GM23338 (cell line): ENCODE results near the gene ERMARD. TPM values are rescaled to one million over a fixed set of nuclear protein-coding genes. Genes with fewer than 3 reads are reported as not detected.

Experiments used
- ATAC-seq: fragments of 200-7000 bp; cut with Tn5 transposase; 3 replicates; pipeline ENCODE4 v1.9.1; 2020
- DNase-seq: peaks from one replicate; pipeline ENCODE4 v3.0.0-alpha.2; 2015; ENCODE audit warnings: low spot score
- H2AFZ ChIP-seq: fragments of 200-600 bp; sonication (generic); 2 replicates; pipeline ENCODE4 v1.8.0; 2016; ENCODE audit warnings: antibody characterized with exemption, mild to moderate bottlenecking, moderate library complexity
- H3F3A ChIP-seq: fragments of 200-600 bp; sonication (generic); replicated peaks from 2 replicates; pipeline ENCODE4 v1.8.0; 2017; ENCODE audit warnings: antibody characterized with exemption, mixed run types, low read depth
- H3K27ac ChIP-seq: fragments of 200-600 bp; sonication (generic); 2 replicates; pipeline ENCODE4 v1.6.1; 2016; ENCODE audit warnings: low read depth
- H3K27me3 ChIP-seq: fragments of 200-600 bp; sonication (generic); 2 replicates; pipeline ENCODE4 v1.8.0; 2016; ENCODE audit warnings: mild to moderate bottlenecking, mixed run types, moderate library complexity; ENCODE audit not compliant: insufficient read depth
- H3K36me3 ChIP-seq: fragments of 200-600 bp; sonication (generic); 2 replicates; pipeline ENCODE4 v1.8.0; 2016; ENCODE audit warnings: mild to moderate bottlenecking; ENCODE audit not compliant: insufficient read depth
- H3K4me1 ChIP-seq: fragments of 200-600 bp; sonication (generic); 2 replicates; pipeline ENCODE4 v1.8.0; 2016; ENCODE audit warnings: mild to moderate bottlenecking, moderate library complexity; ENCODE audit not compliant: insufficient read depth
- H3K4me2 ChIP-seq: fragments of 200-600 bp; sonication (generic); 2 replicates; pipeline ENCODE4 v1.7.1; 2017; ENCODE audit warnings: mixed run types
- H3K4me3 ChIP-seq: fragments of 200-600 bp; sonication (generic); 2 replicates; pipeline ENCODE4 v1.6.1; 2016; ENCODE audit warnings: mixed run types
- H3K79me2 ChIP-seq: fragments of 200-600 bp; sonication (generic); replicated peaks from 2 replicates; pipeline ENCODE4 v1.8.0; 2017; ENCODE audit warnings: mild to moderate bottlenecking; ENCODE audit not compliant: insufficient read depth
- H3K9me2 ChIP-seq: fragments of 200-600 bp; sonication (generic); 2 replicates; pipeline ENCODE4 v1.8.0; 2017; ENCODE audit not compliant: insufficient read depth
- H4K20me1 ChIP-seq: fragments of 200-600 bp; sonication (generic); replicated peaks from 2 replicates; pipeline ENCODE4 v1.8.0; 2017; ENCODE audit warnings: mild to moderate bottlenecking; ENCODE audit not compliant: insufficient read depth
- H3K27ac Mint-ChIP-seq: 2 replicates; pipeline ENCODE4 v1.8.0; 2020; ENCODE audit warnings: inconsistent platforms, mild to moderate bottlenecking, moderate library complexity, mixed read lengths
- H3K27me3 Mint-ChIP-seq: 3 replicates; pipeline ENCODE4 v1.8.0; 2022; ENCODE audit warnings: low read depth, mild to moderate bottlenecking, moderate library complexity, mixed read lengths, inconsistent platforms; ENCODE audit not compliant: insufficient read depth, poor library complexity
- H3K36me3 Mint-ChIP-seq: 3 replicates; pipeline ENCODE4 v1.8.0; 2021; ENCODE audit warnings: low read depth, mild to moderate bottlenecking, inconsistent platforms, moderate library complexity, mixed read lengths
- H3K4me1 Mint-ChIP-seq: 3 replicates; pipeline ENCODE4 v1.8.0; 2020; ENCODE audit warnings: mild to moderate bottlenecking, inconsistent platforms, mixed read lengths
- H3K4me3 Mint-ChIP-seq: 3 replicates; pipeline ENCODE4 v1.8.0; 2021; ENCODE audit warnings: moderate library complexity, mild to moderate bottlenecking, inconsistent platforms, mixed read lengths
- H3K9me3 Mint-ChIP-seq: 3 replicates; pipeline ENCODE4 v1.8.0; 2020; ENCODE audit warnings: moderate library complexity, mild to moderate bottlenecking, inconsistent platforms, mixed read lengths
- CREB1 ChIP-seq: fragments of 250-450 bp; sonication (Bioruptor Pico); IDR thresholded peaks from 2 replicates; pipeline ENCODE4 v1.5.0; 2020; ENCODE audit warnings: low read depth, mild to moderate bottlenecking, moderate library complexity
- CTCF ChIP-seq, 2 experiments: fragments of 200-600 bp in 1 of 2; sonication (generic) in 1 of 2; conservative IDR thresholded peaks; 2 replicates each; pipeline versions ENCODE4 v1.5.1 to v1.6.1; 2016 to 2017; ENCODE audit warnings: antibody characterized with exemption in 2 of 2, low read depth in 2 of 2, mild to moderate bottlenecking in 2 of 2, moderate library complexity in 1 of 2
- ETS1 ChIP-seq: IDR thresholded peaks from 2 replicates; pipeline ENCODE4 v1.6.1; 2016; ENCODE audit warnings: antibody characterized with exemption
- EZH2 ChIP-seq: fragments of 200-600 bp; sonication (generic); IDR thresholded peaks from one replicate; pipeline ENCODE4 v1.8.0; 2017; ENCODE audit warnings: antibody characterized with exemption, mild to moderate bottlenecking, low read depth; ENCODE audit not compliant: unreplicated experiment
- EZH2phosphoT487 ChIP-seq: fragments of 200-600 bp; sonication (generic); IDR thresholded peaks from one replicate; pipeline ENCODE4 v1.8.1; 2018; ENCODE audit warnings: antibody characterized with exemption; ENCODE audit not compliant: unreplicated experiment
- JUNB ChIP-seq: IDR thresholded peaks from one replicate; pipeline ENCODE4 v1.6.1; 2016; ENCODE audit warnings: antibody characterized with exemption; ENCODE audit not compliant: unreplicated experiment
- NANOG ChIP-seq: IDR thresholded peaks from 2 replicates; pipeline ENCODE4 v1.6.1; 2016; ENCODE audit warnings: antibody characterized with exemption, borderline replicate concordance
- POLR2AphosphoS5 ChIP-seq: IDR thresholded peaks from 2 replicates; pipeline ENCODE4 v1.6.1; 2016; ENCODE audit warnings: antibody characterized with exemption, low read depth
- REST ChIP-seq: IDR thresholded peaks from one replicate; pipeline ENCODE4 v1.6.1; 2018; ENCODE audit warnings: antibody characterized with exemption; ENCODE audit not compliant: unreplicated experiment
- STAT1 ChIP-seq: IDR thresholded peaks from one replicate; pipeline ENCODE4 v1.6.1; 2016; ENCODE audit warnings: antibody characterized with exemption; ENCODE audit not compliant: unreplicated experiment
- ZNF114 ChIP-seq: fragments of 250-450 bp; sonication (Bioruptor Pico); IDR thresholded peaks from 2 replicates; pipeline ENCODE4 v1.5.0; 2020; ENCODE audit warnings: mild to moderate bottlenecking, moderate library complexity
- ZNF331 ChIP-seq: fragments of 250-450 bp; sonication (Bioruptor Pico); IDR thresholded peaks from 2 replicates; pipeline ENCODE4 v1.5.0; 2020; ENCODE audit warnings: low read depth, mild to moderate bottlenecking, moderate library complexity
- ZNF462 ChIP-seq: fragments of 250-450 bp; sonication (Bioruptor Pico); IDR thresholded peaks from 2 replicates; pipeline ENCODE4 v1.5.0; 2020; ENCODE audit warnings: mild to moderate bottlenecking, moderate library complexity
- polyA plus RNA-seq: library from polyadenylated mRNA; unstranded; fragments of >200 nt; fragmentation: Nextera tagmentation; extraction: Ambion mirVana; gene quantifications from 2 replicates; pipeline ENCODE4 v1.2.1, GENCODE V29; 2016
- total RNA-seq: library from RNA; depleted of rRNA; stranded (reverse); fragments of >200 nt; shearing (Covaris generic); gene quantifications from 2 replicates; pipeline ENCODE4 v1.2.3, GENCODE V29; 2014

Gene ERMARD
- total and polyA plus RNA-seq, 2 experiments from 2014 or later, result 7.6 to 8.6 TPM

- no peak overlapping the region for H2AFZ ChIP-seq
- no peaks in the 10 kb centered on the region; the same call in 1 of the 2 replicates for H3K79me2 ChIP-seq
- Mint-ChIP-seq H3K27me3 (peaks cover 7% of the 10 kb centered on the region), H3K4me3 (no peak overlapping the region), H3K27ac (no peak overlapping the region), H3K9me3 (no peaks in the 10 kb centered on the region), H3K4me1 (peaks cover 27% of the 10 kb centered on the region), H3K36me3 (peaks cover 4% of the 10 kb centered on the region; the same call in 1 of the 3 replicates)
- ATAC-seq (no peak), DNase-seq (no peak)
- H3K4me2 ChIP-seq, result no peak overlapping the region
- H3K27ac ChIP-seq, result no peak overlapping the region
- no peaks in the 10 kb centered on the region for H3K9me2 ChIP-seq
- peaks cover 9% of the 10 kb centered on the region for H3K4me1 ChIP-seq
- no peak overlapping the region for H3K4me3 ChIP-seq
- H3F3A ChIP-seq, result no peaks in the 10 kb centered on the region
- no peaks in the 10 kb centered on the region for H3K36me3 ChIP-seq
- TF ChIP-seq ZNF462 (CRISPR knock-in tag) (no peak), EZH2 (no peak), NANOG (no peak), EZH2phosphoT487 (no peak), CREB1 (CRISPR knock-in tag) (no peak), POLR2AphosphoS5 (no peak), ETS1 (no peak), JUNB (no peak), CTCF (conservative IDR thresholded peaks at IDR 0.05; ENCODE audit: low read depth in 2 of 2) (no peak), REST (no peak), ZNF114 (CRISPR knock-in tag) (no peak), STAT1 (no peak), ZNF331 (CRISPR knock-in tag) (no peak)
- H4K20me1 ChIP-seq, result no peaks in the 10 kb centered on the region; the same call in 1 of the 2 replicates
- H3K27me3 ChIP-seq, result no peaks in the 10 kb centered on the region
Measured at GRCh38 chr6:169729961-169730360, 21.5 kb upstream of the ERMARD start.
